ENCODE results near the gene ZNF229. TPM values are rescaled to one million over a fixed set of nuclear protein-coding genes. Genes with fewer than 3 reads are reported as not detected.

The ZNF229 gene
- total RNA-seq, 1 experiment from 2014 or later: 2.9 TPM

DNA sequence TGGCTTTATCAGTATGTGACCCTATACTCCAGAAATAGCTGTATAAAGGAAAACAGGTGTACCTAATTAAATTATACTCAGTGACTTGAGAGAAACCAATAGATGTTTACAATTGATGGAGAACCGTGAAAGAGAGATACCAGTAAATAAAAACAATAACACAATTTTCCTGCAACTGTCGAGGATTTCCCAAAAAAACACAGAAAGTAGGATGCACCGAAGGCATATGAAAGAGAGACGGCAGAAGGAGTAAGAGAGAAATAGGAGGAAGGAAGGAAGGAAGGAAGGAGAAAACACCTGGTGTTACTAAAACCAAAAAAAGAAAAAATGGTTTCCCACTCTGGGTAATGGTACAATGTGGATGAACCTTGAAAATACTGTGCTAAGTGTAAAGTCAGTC lies 6.8 kb upstream of the ZNF229 start:
- H3K27ac Mint-ChIP-seq (ENCODE audit: low read depth, unreplicated experiment): no peak overlapping the region
- intact Hi-C loops (cut with micrococcal nuclease): no loop called here
- H3K4me3 Mint-ChIP-seq (ENCODE audit: unreplicated experiment): no peak overlapping the region
- no peak for DNase-seq (ENCODE audit: unreplicated experiment)
- H3K27me3 Mint-ChIP-seq (ENCODE audit: insufficient read depth, unreplicated experiment): no peaks in the 10 kb centered on the region
- ChIA-PET POLR2A (no interaction called here), CTCF (no interaction called here)
- H3K4me1 Mint-ChIP-seq (ENCODE audit: insufficient read depth, unreplicated experiment): no peaks in the 10 kb centered on the region
- peaks cover 41% of the 10 kb centered on the region for H3K9me3 Mint-ChIP-seq (ENCODE audit: unreplicated experiment)
- H3K36me3 Mint-ChIP-seq (ENCODE audit: insufficient read depth, unreplicated experiment): no peaks in the 10 kb centered on the region
- no TSS peak for BruUV-seq (replicated peaks)
- TF ChIP-seq, protein P1, sequence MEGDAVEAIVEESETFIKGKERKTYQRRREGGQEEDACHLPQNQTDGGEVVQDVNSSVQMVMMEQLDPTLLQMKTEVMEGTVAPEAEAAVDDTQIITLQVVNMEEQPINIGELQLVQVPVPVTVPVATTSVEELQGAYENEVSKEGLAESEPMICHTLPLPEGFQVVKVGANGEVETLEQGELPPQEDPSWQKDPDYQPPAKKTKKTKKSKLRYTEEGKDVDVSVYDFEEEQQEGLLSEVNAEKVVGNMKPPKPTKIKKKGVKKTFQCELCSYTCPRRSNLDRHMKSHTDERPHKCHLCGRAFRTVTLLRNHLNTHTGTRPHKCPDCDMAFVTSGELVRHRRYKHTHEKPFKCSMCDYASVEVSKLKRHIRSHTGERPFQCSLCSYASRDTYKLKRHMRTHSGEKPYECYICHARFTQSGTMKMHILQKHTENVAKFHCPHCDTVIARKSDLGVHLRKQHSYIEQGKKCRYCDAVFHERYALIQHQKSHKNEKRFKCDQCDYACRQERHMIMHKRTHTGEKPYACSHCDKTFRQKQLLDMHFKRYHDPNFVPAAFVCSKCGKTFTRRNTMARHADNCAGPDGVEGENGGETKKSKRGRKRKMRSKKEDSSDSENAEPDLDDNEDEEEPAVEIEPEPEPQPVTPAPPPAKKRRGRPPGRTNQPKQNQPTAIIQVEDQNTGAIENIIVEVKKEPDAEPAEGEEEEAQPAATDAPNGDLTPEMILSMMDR (IDR thresholded peaks at IDR 0.05; ENCODE audit: unreplicated experiment): no peak

GRCh38 chr19:44452367-44452766 lies 4.1 kb upstream of the ZNF229 start:
- Mint-ChIP-seq H3K36me3 (ENCODE audit: insufficient read depth, unreplicated experiment) (no peaks in the 10 kb centered on the region), H3K4me1 (ENCODE audit: insufficient read depth, unreplicated experiment) (no peaks in the 10 kb centered on the region), H3K27ac (ENCODE audit: low read depth, unreplicated experiment) (no peak overlapping the region), H3K4me3 (ENCODE audit: unreplicated experiment) (no peak overlapping the region), H3K9me3 (ENCODE audit: unreplicated experiment) (peaks cover 41% of the 10 kb centered on the region), H3K27me3 (ENCODE audit: insufficient read depth, unreplicated experiment) (no peaks in the 10 kb centered on the region)
- no TSS peak for BruUV-seq (replicated peaks)
- CTCF ChIA-PET: no interaction called here
- no peak for DNase-seq (ENCODE audit: unreplicated experiment)
- intact Hi-C loops (cut with micrococcal nuclease): no loop called here
- TF ChIP-seq, protein P1 (IDR thresholded peaks at IDR 0.05; ENCODE audit: unreplicated experiment): no peak
- POLR2A ChIA-PET: no interaction called here

DNA sequence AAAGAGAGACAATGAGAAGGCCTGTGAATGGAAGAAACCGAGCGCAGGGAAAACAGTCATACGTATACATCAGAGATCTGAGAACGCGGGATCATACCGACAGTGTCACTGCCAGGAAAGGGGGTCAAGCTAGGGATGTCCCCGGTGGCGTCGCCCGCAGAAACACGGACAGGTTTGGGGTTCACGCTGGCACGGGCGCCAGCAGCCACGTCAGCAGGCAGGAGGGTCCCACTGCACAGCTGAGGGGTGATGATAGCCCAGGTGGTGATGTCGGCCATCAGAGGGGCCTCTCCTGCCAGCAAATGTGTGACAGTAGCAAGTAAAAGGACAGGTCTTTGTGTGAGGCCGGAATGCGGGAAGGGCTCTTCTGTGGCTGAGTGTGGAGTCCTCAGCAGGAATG lies 3.4 kb upstream of the ZNF229 start:
- intact Hi-C loops (cut with micrococcal nuclease): no loop called here
- Mint-ChIP-seq H3K4me1 (ENCODE audit: insufficient read depth, unreplicated experiment) (no peaks in the 10 kb centered on the region), H3K36me3 (ENCODE audit: insufficient read depth, unreplicated experiment) (peaks cover 1% of the 10 kb centered on the region), H3K27ac (ENCODE audit: low read depth, unreplicated experiment) (no peak overlapping the region), H3K4me3 (ENCODE audit: unreplicated experiment) (no peak overlapping the region), H3K9me3 (ENCODE audit: unreplicated experiment) (peaks cover 43% of the 10 kb centered on the region), H3K27me3 (ENCODE audit: insufficient read depth, unreplicated experiment) (no peaks in the 10 kb centered on the region)
- TF ChIP-seq, protein P1 (IDR thresholded peaks at IDR 0.05; ENCODE audit: unreplicated experiment): no peak
- DNase-seq (ENCODE audit: unreplicated experiment): no peak
- ChIA-PET POLR2A (no interaction called here), CTCF (no interaction called here)
- BruUV-seq (replicated peaks): no TSS peak

GRCh38 chr19:44438441-44438840 lies 9.8 kb downstream of the ZNF229 start:
- Mint-ChIP-seq H3K27me3 (ENCODE audit: insufficient read depth, unreplicated experiment) (no peaks in the 10 kb centered on the region), H3K4me1 (ENCODE audit: insufficient read depth, unreplicated experiment) (no peaks in the 10 kb centered on the region), H3K27ac (ENCODE audit: low read depth, unreplicated experiment) (no peak overlapping the region), H3K4me3 (ENCODE audit: unreplicated experiment) (no peak overlapping the region), H3K36me3 (ENCODE audit: insufficient read depth, unreplicated experiment) (peaks cover 7% of the 10 kb centered on the region), H3K9me3 (ENCODE audit: unreplicated experiment) (peaks cover 50% of the 10 kb centered on the region)
- POLR2A ChIA-PET: no interaction called here
- no peak for DNase-seq (ENCODE audit: unreplicated experiment)
- CTCF ChIA-PET: no interaction called here
- intact Hi-C loops (cut with micrococcal nuclease): no loop called here
- BruUV-seq (replicated peaks): no TSS peak
- TF ChIP-seq, protein P1 (IDR thresholded peaks at IDR 0.05; ENCODE audit: unreplicated experiment): no peak
